ENCODE measurements around the gene LEPR.
A peak's percentile ranks its signal among the peaks of the same experiment; 100 is the strongest.

Gene LEPR

GRCh38 chr1:65416767-65417166 lies 3.7 kb upstream of the LEPR start:
- Histone ChIP-seq H3K27me3 (ENCODE audit: control insufficient read depth, insufficient read depth, low read length) (no peaks in the 10 kb centered on the region), H3K9ac (ENCODE audit: low read length) (no peak overlapping the region), H3K36me3 (ENCODE audit: control insufficient read depth, insufficient read depth, low read length) (no peaks in the 10 kb centered on the region), H3K9me3 (ENCODE audit: control insufficient read depth, low read length) (no peaks in the 10 kb centered on the region), H3K4me3 (ENCODE audit: low read length) (no peak overlapping the region), H3K4me1 (ENCODE audit: control insufficient read depth, insufficient read depth, low read length) (peaks cover 6% of the 10 kb centered on the region)

GRCh38 chr1:65417729-65418128 lies 2.7 kb upstream of the LEPR start:
- Histone ChIP-seq H3K9ac (ENCODE audit: low read length) (no peak overlapping the region), H3K4me1 (ENCODE audit: control insufficient read depth, insufficient read depth, low read length) (peaks cover 15% of the 10 kb centered on the region), H3K4me3 (ENCODE audit: low read length) (no peak overlapping the region)

GRCh38 chr1:65418522-65419185 lies 1.8 kb upstream of the LEPR start:
- no peaks in the 10 kb centered on the region for H3K9me3 ChIP-seq (ENCODE audit: control insufficient read depth, low read length)
- H3K4me1 ChIP-seq (ENCODE audit: control insufficient read depth, insufficient read depth, low read length): peaks cover 22% of the 10 kb centered on the region
- no peak overlapping the region for H3K9ac ChIP-seq (ENCODE audit: low read length)
- H3K27me3 ChIP-seq (ENCODE audit: control insufficient read depth, insufficient read depth, low read length): no peaks in the 10 kb centered on the region
- no peaks in the 10 kb centered on the region for H3K36me3 ChIP-seq (ENCODE audit: control insufficient read depth, insufficient read depth, low read length)
- no peak overlapping the region for H3K4me3 ChIP-seq (ENCODE audit: low read length)

More at GRCh38 chr1:65417729-65418128, 2.7 kb upstream of the LEPR start:
- H3K36me3 ChIP-seq (ENCODE audit: control insufficient read depth, insufficient read depth, low read length): no peaks in the 10 kb centered on the region
- no peaks in the 10 kb centered on the region for H3K9me3 ChIP-seq (ENCODE audit: control insufficient read depth, low read length)
- H3K27me3 ChIP-seq (ENCODE audit: control insufficient read depth, insufficient read depth, low read length): no peaks in the 10 kb centered on the region

GRCh38 chr1:65419681-65420589 lies 533 bp upstream of the LEPR start:
- Histone ChIP-seq H3K4me1 (ENCODE audit: control insufficient read depth, insufficient read depth, low read length) (peaks cover 22% of the 10 kb centered on the region), H3K9me3 (ENCODE audit: control insufficient read depth, low read length) (no peaks in the 10 kb centered on the region), H3K9ac (ENCODE audit: low read length) (peak overlapping the region; percentile 73), H3K4me3 (ENCODE audit: low read length) (peak overlapping the region; percentile 71), H3K36me3 (ENCODE audit: control insufficient read depth, insufficient read depth, low read length) (no peaks in the 10 kb centered on the region), H3K27me3 (ENCODE audit: control insufficient read depth, insufficient read depth, low read length) (no peaks in the 10 kb centered on the region)

GRCh38 chr1:65421351-65422025 lies 1.0 kb downstream of the LEPR start:
- no peaks in the 10 kb centered on the region for H3K9me3 ChIP-seq (ENCODE audit: control insufficient read depth, low read length)
- H3K9ac ChIP-seq (ENCODE audit: low read length): peak overlapping the region; percentile 98
- H3K27me3 ChIP-seq (ENCODE audit: control insufficient read depth, insufficient read depth, low read length): no peaks in the 10 kb centered on the region
- peak overlapping the region; percentile 37 for H3K4me3 ChIP-seq (ENCODE audit: low read length)
- H3K36me3 ChIP-seq (ENCODE audit: control insufficient read depth, insufficient read depth, low read length): peaks cover 10% of the 10 kb centered on the region
- peaks cover 22% of the 10 kb centered on the region for H3K4me1 ChIP-seq (ENCODE audit: control insufficient read depth, insufficient read depth, low read length)

- H3K4me1 ChIP-seq (ENCODE audit: control insufficient read depth, insufficient read depth, low read length): peaks cover 22% of the 10 kb centered on the region
- peaks cover 10% of the 10 kb centered on the region for H3K36me3 ChIP-seq (ENCODE audit: control insufficient read depth, insufficient read depth, low read length)
- H3K4me3 ChIP-seq (ENCODE audit: low read length): no peak overlapping the region
- peak overlapping the region; percentile 98 for H3K9ac ChIP-seq (ENCODE audit: low read length)
- H3K27me3 ChIP-seq (ENCODE audit: control insufficient read depth, insufficient read depth, low read length): no peaks in the 10 kb centered on the region
- no peaks in the 10 kb centered on the region for H3K9me3 ChIP-seq (ENCODE audit: control insufficient read depth, low read length)
These were observed 2.1 kb downstream of the LEPR start for GRCh38 chr1:65422241-65423203.

- H3K36me3 ChIP-seq (ENCODE audit: control insufficient read depth, insufficient read depth, low read length): peaks cover 10% of the 10 kb centered on the region
- no peaks in the 10 kb centered on the region for H3K9me3 ChIP-seq (ENCODE audit: control insufficient read depth, low read length)
- H3K9ac ChIP-seq (ENCODE audit: low read length): no peak overlapping the region
- no peak overlapping the region for H3K4me3 ChIP-seq (ENCODE audit: low read length)
- peaks cover 22% of the 10 kb centered on the region for H3K4me1 ChIP-seq (ENCODE audit: control insufficient read depth, insufficient read depth, low read length)
- no peaks in the 10 kb centered on the region for H3K27me3 ChIP-seq (ENCODE audit: control insufficient read depth, insufficient read depth, low read length)
These were observed 3.6 kb downstream of the LEPR start for GRCh38 chr1:65423884-65424572.

- Histone ChIP-seq H3K4me3 (ENCODE audit: low read length) (no peak overlapping the region), H3K9me3 (ENCODE audit: control insufficient read depth, low read length) (no peaks in the 10 kb centered on the region), H3K4me1 (ENCODE audit: control insufficient read depth, insufficient read depth, low read length) (peaks cover 19% of the 10 kb centered on the region), H3K9ac (ENCODE audit: low read length) (no peak overlapping the region), H3K36me3 (ENCODE audit: control insufficient read depth, insufficient read depth, low read length) (peaks cover 10% of the 10 kb centered on the region), H3K27me3 (ENCODE audit: control insufficient read depth, insufficient read depth, low read length) (no peaks in the 10 kb centered on the region)
These were observed 4.1 kb downstream of the LEPR start for GRCh38 chr1:65424573-65424889.

GRCh38 chr1:65425006-65425405 lies 4.5 kb downstream of the LEPR start:
- Histone ChIP-seq H3K9me3 (ENCODE audit: control insufficient read depth, low read length) (no peaks in the 10 kb centered on the region), H3K27me3 (ENCODE audit: control insufficient read depth, insufficient read depth, low read length) (no peaks in the 10 kb centered on the region), H3K9ac (ENCODE audit: low read length) (no peak overlapping the region), H3K4me3 (ENCODE audit: low read length) (no peak overlapping the region), H3K36me3 (ENCODE audit: control insufficient read depth, insufficient read depth, low read length) (peaks cover 10% of the 10 kb centered on the region), H3K4me1 (ENCODE audit: control insufficient read depth, insufficient read depth, low read length) (peaks cover 17% of the 10 kb centered on the region)

- H3K9ac ChIP-seq (ENCODE audit: low read length): no peak overlapping the region
These were observed 5.2 kb downstream of the LEPR start for GRCh38 chr1:65425697-65426096.

GRCh38 chr1:65429078-65429477 lies 8.6 kb downstream of the LEPR start:
- H3K9ac ChIP-seq (ENCODE audit: low read length): no peak overlapping the region
- H3K36me3 ChIP-seq (ENCODE audit: control insufficient read depth, insufficient read depth, low read length): peaks cover 13% of the 10 kb centered on the region
- H3K9me3 ChIP-seq (ENCODE audit: control insufficient read depth, low read length): no peaks in the 10 kb centered on the region
- H3K4me1 ChIP-seq (ENCODE audit: control insufficient read depth, insufficient read depth, low read length): no peaks in the 10 kb centered on the region
- no peak overlapping the region for H3K4me3 ChIP-seq (ENCODE audit: low read length)
- H3K27me3 ChIP-seq (ENCODE audit: control insufficient read depth, insufficient read depth, low read length): no peaks in the 10 kb centered on the region

More at GRCh38 chr1:65425697-65426096, 5.2 kb downstream of the LEPR start:
- H3K4me3 ChIP-seq (ENCODE audit: low read length): no peak overlapping the region
- peaks cover 17% of the 10 kb centered on the region for H3K4me1 ChIP-seq (ENCODE audit: control insufficient read depth, insufficient read depth, low read length)
- peaks cover 10% of the 10 kb centered on the region for H3K36me3 ChIP-seq (ENCODE audit: control insufficient read depth, insufficient read depth, low read length)
- no peaks in the 10 kb centered on the region for H3K9me3 ChIP-seq (ENCODE audit: control insufficient read depth, low read length)
- no peaks in the 10 kb centered on the region for H3K27me3 ChIP-seq (ENCODE audit: control insufficient read depth, insufficient read depth, low read length)

Measured in mucosa of stomach (tissue), 1 donor.